ENCODE results near the gene GMPR2.

GRCh38 chr14:24279301-24280186 is 46.8 kb downstream of the GMPR2 start:
- TF ChIP-seq CTCF (IDR thresholded peaks at IDR 0.05) = no peak
- no peak for TF ChIP-seq POLR2A (IDR thresholded peaks at IDR 0.05)
- TF ChIP-seq POLR2AphosphoS5 (IDR thresholded peaks at IDR 0.05; ENCODE audit: insufficient read depth in 1 of 2, low read depth in 1 of 2) = peak in 1 of 2 donors; percentile 17
